Neural progenitor cell (in vitro differentiated cells): ENCODE measurements around the gene CYBB. TPM values are rescaled to one million over a fixed set of nuclear protein-coding genes. Genes with fewer than 3 reads are reported as not detected.

Source experiments
- DNase-seq: peaks from one replicate; pipeline ENCODE4 v3.0.0-alpha.2; 2016; ENCODE audit warnings: low spot score
- H2AFZ ChIP-seq: fragments of 200-600 bp; sonication (generic); replicated peaks from 2 replicates; pipeline ENCODE4 v1.6.1; 2016; ENCODE audit warnings: antibody characterized with exemption
- H3F3A ChIP-seq: fragments of 200-600 bp; sonication (generic); 2 replicates; pipeline ENCODE4 v1.6.1; 2016; ENCODE audit warnings: antibody characterized with exemption, low read depth
- H3K27ac ChIP-seq: fragments of 200-600 bp; sonication (generic); 2 replicates; pipeline ENCODE4 v1.5.1; 2016; ENCODE audit warnings: mild to moderate bottlenecking
- H3K27me3 ChIP-seq: fragments of 200-600 bp; sonication (generic); 2 replicates; pipeline ENCODE4 v1.6.1; 2016; ENCODE audit warnings: mild to moderate bottlenecking, moderate library complexity
- H3K36me3 ChIP-seq: fragments of 200-600 bp; sonication (generic); 2 replicates; pipeline ENCODE4 v1.5.1; 2016
- H3K4me1 ChIP-seq: fragments of 200-600 bp; sonication (generic); 2 replicates; pipeline ENCODE4 v1.6.1; 2016; ENCODE audit warnings: mixed run types
- H3K4me2 ChIP-seq: fragments of 200-600 bp; sonication (generic); 2 replicates; pipeline ENCODE4 v1.6.1; 2016
- H3K4me3 ChIP-seq: fragments of 200-600 bp; sonication (generic); 2 replicates; pipeline ENCODE4 v1.5.1; 2016
- H3K79me2 ChIP-seq: fragments of 200-600 bp; sonication (generic); 2 replicates; pipeline ENCODE4 v1.6.1; 2016; ENCODE audit warnings: low read depth
- H3K9ac ChIP-seq: fragments of 200-600 bp; sonication (generic); 2 replicates; pipeline ENCODE4 v1.6.1; 2016
- H3K9me3 ChIP-seq: fragments of 200-600 bp; sonication (generic); 2 replicates; pipeline ENCODE4 v1.5.1; 2016; ENCODE audit warnings: low read depth
- H4K20me1 ChIP-seq: fragments of 200-600 bp; sonication (generic); 2 replicates; pipeline ENCODE4 v1.6.1; 2016; ENCODE audit warnings: low read depth
- H3K27ac Mint-ChIP-seq: 3 replicates; pipeline ENCODE4 v1.8.0; 2021; ENCODE audit warnings: mixed read lengths
- H3K27me3 Mint-ChIP-seq: 2 replicates; pipeline ENCODE4 v1.8.0; 2022; ENCODE audit warnings: low read depth, mild to moderate bottlenecking, inconsistent platforms, moderate library complexity, mixed read lengths; ENCODE audit not compliant: insufficient read depth
- H3K36me3 Mint-ChIP-seq: 3 replicates; pipeline ENCODE4 v1.8.0; 2021; ENCODE audit warnings: mixed read lengths
- H3K4me1 Mint-ChIP-seq: 3 replicates; pipeline ENCODE4 v1.8.0; 2021; ENCODE audit warnings: mixed read lengths
- H3K4me3 Mint-ChIP-seq: 3 replicates; pipeline ENCODE4 v1.8.0; 2021; ENCODE audit warnings: mild to moderate bottlenecking, moderate library complexity, mixed read lengths
- H3K9me3 Mint-ChIP-seq: 3 replicates; pipeline ENCODE4 v1.8.0; 2020; ENCODE audit warnings: mixed read lengths
- EZH2 ChIP-seq: fragments of 200-600 bp; sonication (generic); IDR thresholded peaks from 2 replicates; pipeline ENCODE4 v1.6.1; 2017; ENCODE audit warnings: antibody characterized with exemption, mild to moderate bottlenecking, moderate library complexity
- EZH2phosphoT487 ChIP-seq: fragments of 200-600 bp; sonication (generic); IDR thresholded peaks from 2 replicates; pipeline ENCODE4 v1.6.1; 2017; ENCODE audit warnings: antibody characterized with exemption
- total RNA-seq: library from RNA; depleted of rRNA; stranded (reverse); fragments of >200 nt; gene quantifications from 2 replicates; pipeline ENCODE4 v1.2.3, GENCODE V29; 2015; ENCODE audit warnings: low replicate concordance
- TF ChIP-seq, protein P1 (sequence below): fragments of 200-600 bp; sonication (generic); IDR thresholded peaks from 2 replicates; pipeline ENCODE4 v1.5.1; 2017; ENCODE audit warnings: antibody characterized with exemption, mild to moderate bottlenecking

Gene CYBB
- total RNA-seq, 1 donor from 2014 or later = not detected

DNA sequence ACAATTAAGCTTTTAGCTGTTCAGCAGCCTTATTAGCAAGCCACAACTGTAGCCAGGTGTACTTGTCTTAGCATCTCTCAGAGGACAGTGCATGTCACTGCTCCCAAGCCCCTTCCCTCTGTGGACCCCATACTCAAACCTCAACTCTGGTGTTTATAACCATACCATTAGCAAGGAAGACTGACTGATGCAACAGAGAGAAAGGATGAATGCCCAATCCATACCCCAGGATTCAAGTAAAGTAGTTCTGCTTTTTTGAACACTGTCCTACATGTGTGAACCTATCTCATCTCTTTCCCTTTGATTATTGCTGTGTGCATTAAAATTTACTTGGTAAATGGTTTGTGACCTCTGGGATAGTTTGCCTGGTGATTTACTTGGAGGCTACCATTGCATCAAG, 22.8 kb upstream of the CYBB start:
- TF ChIP-seq, protein P1, sequence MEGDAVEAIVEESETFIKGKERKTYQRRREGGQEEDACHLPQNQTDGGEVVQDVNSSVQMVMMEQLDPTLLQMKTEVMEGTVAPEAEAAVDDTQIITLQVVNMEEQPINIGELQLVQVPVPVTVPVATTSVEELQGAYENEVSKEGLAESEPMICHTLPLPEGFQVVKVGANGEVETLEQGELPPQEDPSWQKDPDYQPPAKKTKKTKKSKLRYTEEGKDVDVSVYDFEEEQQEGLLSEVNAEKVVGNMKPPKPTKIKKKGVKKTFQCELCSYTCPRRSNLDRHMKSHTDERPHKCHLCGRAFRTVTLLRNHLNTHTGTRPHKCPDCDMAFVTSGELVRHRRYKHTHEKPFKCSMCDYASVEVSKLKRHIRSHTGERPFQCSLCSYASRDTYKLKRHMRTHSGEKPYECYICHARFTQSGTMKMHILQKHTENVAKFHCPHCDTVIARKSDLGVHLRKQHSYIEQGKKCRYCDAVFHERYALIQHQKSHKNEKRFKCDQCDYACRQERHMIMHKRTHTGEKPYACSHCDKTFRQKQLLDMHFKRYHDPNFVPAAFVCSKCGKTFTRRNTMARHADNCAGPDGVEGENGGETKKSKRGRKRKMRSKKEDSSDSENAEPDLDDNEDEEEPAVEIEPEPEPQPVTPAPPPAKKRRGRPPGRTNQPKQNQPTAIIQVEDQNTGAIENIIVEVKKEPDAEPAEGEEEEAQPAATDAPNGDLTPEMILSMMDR = no peak
- TF ChIP-seq EZH2phosphoT487 = no peak
- no peak for TF ChIP-seq EZH2
- Histone ChIP-seq H3K79me2 (no peaks in the 10 kb centered on the region), H3K4me2 (no peak overlapping the region), H3K4me1 (no peaks in the 10 kb centered on the region), H3K4me3 (no peak overlapping the region), H3K9ac (no peak overlapping the region), H2AFZ (no peak overlapping the region), H3F3A (no peaks in the 10 kb centered on the region), H3K9me3 (peaks cover 6% of the 10 kb centered on the region), H3K27ac (no peak overlapping the region), H4K20me1 (no peaks in the 10 kb centered on the region), H3K36me3 (no peaks in the 10 kb centered on the region), H3K27me3 (no peaks in the 10 kb centered on the region)
- H3K27ac Mint-ChIP-seq = no peak overlapping the region
- H3K4me1 Mint-ChIP-seq = no peaks in the 10 kb centered on the region
- H3K9me3 Mint-ChIP-seq = no peaks in the 10 kb centered on the region
- no peaks in the 10 kb centered on the region for H3K36me3 Mint-ChIP-seq
- H3K27me3 Mint-ChIP-seq = no peaks in the 10 kb centered on the region
- H3K4me3 Mint-ChIP-seq = no peak overlapping the region
- no peak for DNase-seq

DNA sequence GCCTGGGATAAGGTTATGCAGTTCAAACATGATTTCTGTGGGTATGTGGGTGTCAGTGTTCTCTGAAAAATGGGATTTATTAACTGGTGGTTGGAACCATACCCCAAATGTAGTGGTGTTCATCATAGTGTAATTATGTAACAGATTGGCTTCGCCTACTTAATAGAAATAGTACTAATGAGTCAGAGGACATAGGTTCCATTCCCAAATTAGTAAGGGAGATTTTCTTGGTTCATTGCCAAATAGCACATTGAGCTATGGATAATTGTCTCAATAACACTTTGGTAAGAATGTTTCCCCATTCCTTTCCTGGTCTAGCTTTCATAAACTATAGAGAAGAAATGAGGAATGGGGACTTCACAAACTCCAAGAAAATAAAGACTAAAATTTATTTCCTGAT, 20.5 kb upstream of the CYBB start:
- H3K9me3 Mint-ChIP-seq = no peaks in the 10 kb centered on the region
- no peaks in the 10 kb centered on the region for H3K27me3 ChIP-seq

DNA sequence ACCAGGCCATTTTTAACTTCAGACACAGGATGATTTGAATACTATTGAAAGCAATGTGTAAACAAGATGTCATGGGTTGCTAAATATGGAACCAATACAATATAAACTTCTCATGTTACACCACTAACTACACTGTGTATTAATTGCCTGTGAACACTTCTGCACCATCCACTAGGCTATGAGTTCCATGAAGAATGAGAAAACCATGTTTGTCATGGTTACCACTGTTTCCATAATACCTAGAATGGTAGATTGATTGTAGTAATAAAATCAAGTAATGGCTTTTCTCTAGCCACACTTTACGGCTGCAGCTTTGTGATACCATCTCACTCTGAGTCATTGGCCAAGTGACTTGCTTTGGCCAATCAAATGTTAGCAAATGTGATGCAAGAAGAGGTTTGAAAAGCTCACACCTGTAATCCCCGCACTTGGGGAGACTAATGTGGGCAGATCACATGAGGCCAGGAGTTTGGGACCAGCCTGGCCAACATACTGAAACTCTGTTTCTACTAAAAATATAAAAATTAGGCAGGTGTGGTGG, 19.9 kb upstream of the CYBB start:
- H2AFZ ChIP-seq = no peak overlapping the region
- no peaks in the 10 kb centered on the region for H3K9me3 Mint-ChIP-seq
- H3K4me3 ChIP-seq = no peak overlapping the region
- H3K9me3 ChIP-seq = no peaks in the 10 kb centered on the region
- H4K20me1 ChIP-seq = no peaks in the 10 kb centered on the region
- TF ChIP-seq, protein P1 = no peak
- H3K27ac ChIP-seq = no peak overlapping the region
- no peak overlapping the region for H3K9ac ChIP-seq
- no peaks in the 10 kb centered on the region for H3K79me2 ChIP-seq
- H3K4me1 Mint-ChIP-seq = no peaks in the 10 kb centered on the region
- no peak overlapping the region for H3K4me3 Mint-ChIP-seq
- no peak overlapping the region for H3K27ac Mint-ChIP-seq
- H3K27me3 Mint-ChIP-seq = no peaks in the 10 kb centered on the region
- DNase-seq = no peak
- H3F3A ChIP-seq = no peaks in the 10 kb centered on the region
- no peak overlapping the region for H3K4me2 ChIP-seq
- no peaks in the 10 kb centered on the region for H3K4me1 ChIP-seq
- H3K36me3 Mint-ChIP-seq = no peaks in the 10 kb centered on the region
- no peaks in the 10 kb centered on the region for H3K36me3 ChIP-seq
- no peaks in the 10 kb centered on the region for H3K27me3 ChIP-seq

More for the DNA sequence above, 20.5 kb upstream of the CYBB start:
- Histone ChIP-seq H3F3A (no peaks in the 10 kb centered on the region), H3K79me2 (no peaks in the 10 kb centered on the region), H3K4me1 (no peaks in the 10 kb centered on the region), H3K4me2 (no peak overlapping the region), H2AFZ (no peak overlapping the region), H4K20me1 (no peaks in the 10 kb centered on the region), H3K9me3 (no peaks in the 10 kb centered on the region), H3K36me3 (no peaks in the 10 kb centered on the region), H3K9ac (no peak overlapping the region), H3K27ac (no peak overlapping the region), H3K4me3 (no peak overlapping the region)
- no peaks in the 10 kb centered on the region for H3K27me3 Mint-ChIP-seq
- no peak for TF ChIP-seq EZH2
- TF ChIP-seq, protein P1 = no peak
- no peak for TF ChIP-seq EZH2phosphoT487
- H3K4me3 Mint-ChIP-seq = no peak overlapping the region
- no peak for DNase-seq
- no peaks in the 10 kb centered on the region for H3K36me3 Mint-ChIP-seq
- no peaks in the 10 kb centered on the region for H3K4me1 Mint-ChIP-seq
- H3K27ac Mint-ChIP-seq = no peak overlapping the region
